Suprapubic skin (tissue), 4 donors: ENCODE data around the gene ZNF268.

ENCODE experiments used
- EP300 ChIP-seq: sonication (generic); formaldehyde crosslinking; IDR thresholded peaks from one replicate; pipeline ENCODE4 v1.6.1; 2017; ENCODE audit warnings: antibody characterized with exemption
- POLR2AphosphoS5 ChIP-seq, 3 donors: sonication (generic); formaldehyde crosslinking; IDR thresholded peaks; one replicate each; pipeline ENCODE4 v1.6.1; 2017; ENCODE audit warnings: antibody characterized with exemption in 3 of 3
- TF ChIP-seq, protein P1 (sequence below), 2 donors: fragments of 200-600 bp in 1 of 2; fragments of 450-650 bp in 1 of 2; sonication (generic) in 1 of 2; IDR thresholded peaks; one replicate each; pipeline ENCODE4 v1.5.1; 2016 to 2019; ENCODE audit warnings: antibody characterized with exemption in 2 of 2, mild to moderate bottlenecking in 1 of 2, moderate library complexity in 1 of 2

DNA sequence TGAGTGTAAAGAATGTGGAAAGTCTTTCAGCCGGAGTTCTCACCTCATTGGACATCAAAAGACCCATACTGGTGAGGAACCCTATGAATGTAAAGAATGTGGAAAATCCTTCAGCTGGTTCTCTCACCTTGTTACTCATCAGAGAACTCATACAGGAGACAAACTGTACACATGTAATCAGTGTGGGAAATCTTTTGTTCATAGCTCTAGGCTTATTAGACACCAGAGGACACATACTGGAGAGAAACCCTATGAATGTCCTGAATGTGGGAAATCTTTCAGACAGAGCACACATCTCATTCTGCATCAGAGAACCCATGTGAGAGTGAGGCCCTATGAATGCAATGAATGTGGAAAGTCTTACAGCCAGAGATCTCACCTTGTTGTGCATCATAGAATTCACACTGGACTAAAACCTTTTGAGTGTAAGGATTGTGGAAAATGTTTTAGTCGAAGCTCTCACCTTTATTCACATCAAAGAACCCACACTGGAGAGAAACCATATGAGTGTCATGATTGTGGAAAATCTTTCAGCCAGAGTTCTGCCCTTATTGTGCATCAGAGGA lies 25.1 kb upstream of the ZNF268 start:
- TF ChIP-seq, protein P1, sequence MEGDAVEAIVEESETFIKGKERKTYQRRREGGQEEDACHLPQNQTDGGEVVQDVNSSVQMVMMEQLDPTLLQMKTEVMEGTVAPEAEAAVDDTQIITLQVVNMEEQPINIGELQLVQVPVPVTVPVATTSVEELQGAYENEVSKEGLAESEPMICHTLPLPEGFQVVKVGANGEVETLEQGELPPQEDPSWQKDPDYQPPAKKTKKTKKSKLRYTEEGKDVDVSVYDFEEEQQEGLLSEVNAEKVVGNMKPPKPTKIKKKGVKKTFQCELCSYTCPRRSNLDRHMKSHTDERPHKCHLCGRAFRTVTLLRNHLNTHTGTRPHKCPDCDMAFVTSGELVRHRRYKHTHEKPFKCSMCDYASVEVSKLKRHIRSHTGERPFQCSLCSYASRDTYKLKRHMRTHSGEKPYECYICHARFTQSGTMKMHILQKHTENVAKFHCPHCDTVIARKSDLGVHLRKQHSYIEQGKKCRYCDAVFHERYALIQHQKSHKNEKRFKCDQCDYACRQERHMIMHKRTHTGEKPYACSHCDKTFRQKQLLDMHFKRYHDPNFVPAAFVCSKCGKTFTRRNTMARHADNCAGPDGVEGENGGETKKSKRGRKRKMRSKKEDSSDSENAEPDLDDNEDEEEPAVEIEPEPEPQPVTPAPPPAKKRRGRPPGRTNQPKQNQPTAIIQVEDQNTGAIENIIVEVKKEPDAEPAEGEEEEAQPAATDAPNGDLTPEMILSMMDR (IDR thresholded peaks at IDR 0.05) = no peak
- TF ChIP-seq EP300 (no peak), POLR2AphosphoS5 (IDR thresholded peaks at IDR 0.05) (no peak)
